HG03342 (cell line): ENCODE data around the gene TEKTIP1.
"Not testable (repeated sequence)": the region's sequence is repeated elsewhere in the genome, so short reads cannot be mapped to it uniquely, and the experiment has no call there.

Experiments
- ATAC-seq: cut with Tn5 transposase; IDR thresholded peaks from one replicate; pipeline ENCODE4 v1.9.1; 2021; ENCODE audit warnings: mild to moderate bottlenecking, moderate library complexity; ENCODE audit not compliant: unreplicated experiment

The TEKTIP1 gene

GRCh38 chr19:3580156-3580934, 41.4 kb downstream of the TEKTIP1 start:
- ATAC-seq, result no peak

GRCh38 chr19:3581792-3582191, 42.8 kb downstream of the TEKTIP1 start:
- ATAC-seq, result not testable (repeated sequence)

- ATAC-seq, result not testable (repeated sequence)
Observed at GRCh38 chr19:3584036-3584802, 45.2 kb downstream of the TEKTIP1 start.

DNA sequence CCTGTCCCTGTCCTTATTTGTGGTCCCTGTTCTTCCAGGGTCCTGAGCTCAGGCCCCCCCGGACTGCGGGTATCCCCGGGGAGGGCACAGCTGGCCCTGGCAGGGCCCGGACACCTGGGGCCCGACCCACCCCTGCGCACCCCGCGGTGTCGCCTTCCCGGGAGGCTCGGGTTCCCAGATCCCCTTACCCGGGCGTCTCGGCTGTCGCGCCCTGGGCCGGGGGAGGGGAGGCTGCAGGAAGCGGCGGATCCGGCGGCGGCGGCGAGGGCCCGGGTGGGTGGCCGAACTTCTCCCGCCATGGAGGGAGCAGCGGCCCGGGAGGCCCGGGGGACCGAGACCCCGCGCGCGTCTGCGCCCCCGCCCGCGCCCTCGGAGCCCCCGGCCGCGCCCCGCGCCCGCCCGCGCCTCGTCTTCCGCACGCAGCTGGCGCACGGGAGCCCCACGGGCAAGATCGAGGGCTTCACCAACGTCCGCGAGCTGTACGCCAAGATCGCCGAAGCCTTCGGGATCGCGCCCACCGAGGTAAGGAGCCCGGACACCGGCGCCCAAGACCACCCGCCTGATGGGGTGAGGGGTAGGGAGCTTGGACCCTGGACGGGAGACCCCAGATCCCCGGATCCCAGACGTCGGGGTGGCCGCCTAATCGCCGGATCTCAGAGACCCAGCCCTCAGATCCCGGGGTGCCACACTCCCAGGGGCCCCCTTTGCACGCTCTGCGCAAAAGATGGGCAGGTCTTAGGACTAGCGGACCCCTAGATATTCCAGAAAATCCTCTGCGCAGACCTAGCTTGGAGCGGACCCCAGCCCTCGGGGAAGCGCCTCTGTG, 46.5 kb downstream of the TEKTIP1 start, which contains the start of gene GIPC3:
TSS of gene GIPC3 (plus strand) at position 178 of the 826 bp plus-strand sequence. CDS start at position 298, 120 bp downstream.
- ATAC-seq, result no peak

DNA sequence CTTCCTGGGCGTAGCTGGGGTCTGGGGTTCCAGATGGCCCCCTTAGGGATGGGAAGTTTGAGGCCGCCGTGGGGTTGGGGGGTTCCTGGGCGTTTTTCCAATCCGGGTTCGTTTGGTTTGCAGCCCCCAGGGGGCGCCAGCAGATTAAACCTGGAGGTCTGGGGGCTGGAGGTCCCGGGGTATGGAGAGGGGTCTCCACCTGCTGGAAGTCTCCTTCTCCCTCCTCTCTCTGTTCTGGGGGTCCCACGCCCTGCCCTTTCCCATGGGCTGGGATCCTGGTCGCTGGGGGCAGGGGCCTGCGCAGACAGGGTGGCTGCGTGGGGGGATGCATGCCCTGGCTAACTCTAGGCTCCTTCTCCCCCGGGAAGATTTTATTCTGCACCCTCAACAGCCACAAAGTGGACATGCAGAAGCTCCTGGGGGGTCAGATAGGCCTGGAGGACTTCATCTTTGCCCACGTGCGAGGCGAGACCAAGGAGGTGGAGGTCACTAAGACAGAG, 47.2 kb downstream of the TEKTIP1 start:
- ATAC-seq, result no peak

DNA sequence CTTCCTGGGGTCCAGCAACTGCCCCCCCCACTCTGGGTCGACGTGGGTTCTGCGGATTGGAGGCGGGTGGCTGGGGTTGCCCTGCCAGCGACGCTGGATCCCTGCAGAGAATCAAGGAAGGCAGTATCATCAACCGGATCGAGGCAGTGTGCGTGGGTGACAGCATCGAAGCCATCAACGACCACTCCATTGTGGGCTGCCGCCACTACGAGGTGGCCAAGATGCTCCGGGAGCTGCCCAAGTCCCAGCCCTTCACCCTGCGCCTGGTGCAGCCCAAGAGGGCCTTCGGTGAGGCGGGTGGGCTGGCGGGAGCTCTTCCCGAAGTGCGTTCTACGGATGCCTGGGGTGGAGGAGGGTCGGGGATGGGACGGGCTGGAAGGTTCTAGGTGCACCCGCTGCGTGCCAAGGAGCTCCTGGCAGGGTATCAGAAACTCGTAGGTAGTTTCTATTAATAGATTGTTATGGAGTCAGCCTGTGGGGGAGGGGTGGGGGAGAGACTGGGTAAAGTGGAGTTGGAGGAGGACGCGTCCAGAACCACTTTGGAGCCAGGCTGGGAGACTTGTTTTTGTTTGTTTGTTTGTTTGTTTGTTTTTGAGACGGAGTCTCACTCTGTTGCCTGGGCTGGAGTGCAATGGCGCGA, 47.9 kb downstream of the TEKTIP1 start:
- ATAC-seq, result no peak

DNA sequence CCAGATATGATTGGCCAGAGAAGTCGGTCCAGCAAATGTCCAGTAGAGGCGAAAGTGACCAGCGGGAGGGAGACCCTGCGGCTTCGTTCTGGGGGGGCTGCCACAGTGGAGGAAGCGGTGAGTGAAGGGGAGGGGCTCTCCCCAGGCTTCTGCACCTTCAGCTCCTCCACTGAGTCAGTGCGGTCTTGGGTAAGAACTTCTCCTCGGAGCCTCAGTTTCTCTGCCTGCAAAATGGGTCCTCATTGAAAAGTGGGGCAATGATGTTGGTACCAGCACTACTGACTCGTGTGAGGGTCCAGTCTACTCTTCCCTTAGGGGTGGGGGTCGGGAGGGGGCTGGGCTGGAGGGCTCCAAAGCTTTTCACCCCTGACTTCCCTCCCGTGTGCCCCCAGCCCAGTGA, 50.5 kb downstream of the TEKTIP1 start:
- no peak for ATAC-seq

GRCh38 chr19:3589949-3590348, 51.0 kb downstream of the TEKTIP1 start:
- no peak for ATAC-seq

GRCh38 chr19:3590991-3591659, 52.2 kb downstream of the TEKTIP1 start:
- no peak for ATAC-seq

DNA sequence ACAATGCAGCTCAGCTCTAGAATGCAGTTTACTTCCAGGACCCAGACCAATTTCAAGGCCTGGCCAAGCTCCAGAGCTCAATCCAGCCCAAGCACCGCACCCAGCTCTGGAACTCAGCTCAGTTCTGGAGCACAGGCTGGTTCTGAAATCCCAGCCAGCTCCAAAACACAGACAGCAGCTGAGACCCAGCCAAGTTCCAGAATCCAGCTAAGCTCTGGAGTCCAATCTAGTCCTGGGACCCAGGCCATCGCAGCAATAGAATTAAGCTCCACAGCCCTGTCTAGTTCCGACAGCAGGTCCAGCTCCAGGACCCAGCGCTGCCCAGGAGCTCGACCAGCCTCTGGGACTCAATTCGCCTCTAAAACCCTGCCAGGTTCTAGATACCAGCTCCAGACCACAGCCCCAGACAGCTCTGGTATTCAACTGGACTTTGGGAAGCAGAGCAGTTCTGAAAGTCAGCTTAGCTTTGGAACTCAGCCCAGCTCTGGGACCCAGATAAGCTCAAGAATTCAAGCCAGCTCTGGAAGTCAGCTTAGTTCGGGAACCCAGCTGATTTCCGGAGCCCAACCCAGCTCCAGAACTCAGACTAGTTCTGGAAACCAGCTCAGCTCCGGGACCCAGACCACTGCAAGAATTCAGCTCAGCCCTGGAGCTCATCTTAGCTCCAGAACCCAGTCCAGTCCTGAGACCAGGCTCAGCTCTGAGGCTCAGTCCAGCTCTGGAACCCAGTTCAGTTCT, 53.1 kb downstream of the TEKTIP1 start:
- ATAC-seq, result no peak

DNA sequence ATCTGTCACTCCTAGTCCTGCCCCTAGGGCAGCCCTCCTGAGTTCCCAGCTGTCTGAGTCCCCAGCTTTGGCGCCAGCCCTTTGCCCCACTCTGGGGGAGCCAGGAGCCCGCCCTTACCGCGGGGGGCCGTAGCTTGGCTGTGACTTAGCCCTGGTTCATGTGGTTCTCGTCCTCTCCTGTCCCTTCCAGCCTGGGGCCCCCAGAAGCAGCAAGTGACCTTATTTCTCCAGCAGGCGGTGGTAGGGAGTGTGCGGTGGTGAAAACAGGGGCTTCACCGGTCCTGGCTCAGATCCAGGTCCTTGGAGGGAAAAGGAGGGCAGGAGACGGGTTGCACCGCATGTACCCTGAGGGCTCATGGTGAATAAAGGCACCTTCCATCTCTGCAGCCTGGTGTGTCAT, 54.2 kb downstream of the TEKTIP1 start:
- no peak for ATAC-seq
